Activated naive CD8-positive, alpha-beta T cell treated with anti-CD3 and anti-CD28 coated beads, Interleukin-2, amount 50 U/mL, for 16 hours (primary cell): ENCODE measurements around the gene SNX15.

ENCODE experiments used
- DNase-seq: peaks from one replicate; pipeline ENCODE4 v3.0.0-alpha.2; 2020; ENCODE audit warnings: low read depth, low spot score

Gene SNX15

DNA sequence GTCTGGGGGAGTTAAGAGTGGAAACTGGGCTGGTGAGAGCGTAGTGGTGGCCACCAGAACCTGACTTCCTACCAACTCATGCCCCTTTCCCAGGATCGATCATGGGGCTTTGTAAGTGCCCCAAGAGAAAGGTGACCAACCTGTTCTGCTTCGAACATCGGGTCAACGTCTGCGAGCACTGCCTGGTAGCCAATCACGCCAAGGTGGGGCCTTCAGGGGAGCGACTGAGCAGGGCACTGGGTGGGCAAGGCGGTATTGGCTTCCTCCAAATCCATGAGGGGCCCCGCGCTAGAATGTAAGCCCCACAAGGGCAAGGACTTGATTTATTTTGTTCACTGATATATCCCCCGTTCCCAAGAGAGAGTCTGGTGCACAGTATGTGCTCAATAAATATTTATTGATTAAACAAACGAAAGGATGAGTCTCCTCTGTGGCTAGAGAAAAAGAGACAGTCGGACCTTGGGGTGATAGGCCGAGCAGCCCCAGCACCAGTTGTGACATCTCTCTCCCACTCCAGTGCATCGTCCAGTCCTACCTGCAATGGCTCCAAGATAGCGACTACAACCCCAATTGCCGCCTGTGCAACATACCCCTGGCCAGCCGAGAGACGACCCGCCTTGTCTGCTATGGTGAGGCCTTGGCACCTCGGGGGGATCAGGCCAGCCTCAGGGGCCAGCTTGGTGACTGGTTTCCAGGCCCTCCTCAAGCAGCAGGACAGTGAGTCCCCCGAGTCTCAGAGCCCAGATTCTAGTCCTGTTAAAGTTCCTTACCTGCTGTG lies 57.5 kb downstream of the SNX15 start:
- DNase-seq, result no peak

DNA sequence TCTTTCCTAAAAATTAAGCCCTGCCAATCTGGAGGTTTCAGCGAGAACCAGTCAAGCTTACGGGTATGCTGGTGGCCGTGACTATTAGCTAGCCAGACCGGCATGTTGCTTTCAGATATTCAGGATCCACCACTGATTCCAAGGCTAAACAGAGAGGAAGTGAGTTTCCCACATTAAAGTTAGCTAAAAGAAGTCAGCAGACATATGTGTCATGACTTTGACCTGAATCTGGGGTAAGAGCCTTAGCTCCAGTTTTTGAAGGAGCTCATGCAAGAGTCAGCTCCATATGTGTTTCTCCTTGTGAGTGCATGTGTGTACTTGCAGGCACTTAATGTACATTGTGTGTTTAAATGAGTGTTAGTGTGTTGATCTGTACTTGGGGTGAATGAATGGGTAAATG lies 58.2 kb downstream of the SNX15 start:
- no peak for DNase-seq

DNA sequence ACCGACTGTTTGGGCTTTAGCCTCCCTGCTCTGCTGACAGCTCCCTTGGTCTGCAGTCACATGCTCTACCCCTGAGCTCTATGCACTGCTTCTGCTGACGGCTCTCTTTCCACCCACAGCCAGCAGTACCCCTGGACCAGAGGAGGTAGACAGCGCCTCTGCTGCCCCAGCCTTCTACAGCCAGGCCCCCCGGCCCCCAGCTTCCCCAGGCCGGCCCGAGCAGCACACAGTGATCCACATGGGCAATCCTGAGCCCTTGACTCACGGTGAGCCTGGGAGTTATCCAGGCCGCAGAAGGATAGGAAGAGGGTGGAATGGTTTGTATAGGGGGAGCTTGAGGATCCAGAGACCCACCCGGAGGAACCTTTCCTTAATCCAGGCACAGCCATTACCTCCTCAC lies 59.6 kb downstream of the SNX15 start:
- DNase-seq, result no peak

DNA sequence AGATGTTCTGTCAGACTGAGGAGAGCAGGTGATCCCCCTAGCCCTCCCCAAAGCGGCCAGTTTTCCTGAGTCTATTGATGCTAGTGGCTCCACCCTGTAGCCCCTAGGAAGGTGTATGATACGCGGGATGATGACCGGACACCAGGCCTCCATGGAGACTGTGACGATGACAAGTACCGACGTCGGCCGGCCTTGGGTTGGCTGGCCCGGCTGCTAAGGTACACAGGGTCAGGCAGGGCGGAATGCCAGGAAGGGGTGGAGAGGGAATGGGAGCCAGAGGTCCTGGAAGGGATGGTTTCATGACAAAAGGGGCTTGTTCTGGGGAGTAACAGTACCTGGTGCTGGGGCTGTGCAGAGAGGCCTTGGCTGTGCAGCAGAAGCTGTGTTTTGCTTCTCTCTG lies 60.0 kb downstream of the SNX15 start:
- no peak for DNase-seq

DNA sequence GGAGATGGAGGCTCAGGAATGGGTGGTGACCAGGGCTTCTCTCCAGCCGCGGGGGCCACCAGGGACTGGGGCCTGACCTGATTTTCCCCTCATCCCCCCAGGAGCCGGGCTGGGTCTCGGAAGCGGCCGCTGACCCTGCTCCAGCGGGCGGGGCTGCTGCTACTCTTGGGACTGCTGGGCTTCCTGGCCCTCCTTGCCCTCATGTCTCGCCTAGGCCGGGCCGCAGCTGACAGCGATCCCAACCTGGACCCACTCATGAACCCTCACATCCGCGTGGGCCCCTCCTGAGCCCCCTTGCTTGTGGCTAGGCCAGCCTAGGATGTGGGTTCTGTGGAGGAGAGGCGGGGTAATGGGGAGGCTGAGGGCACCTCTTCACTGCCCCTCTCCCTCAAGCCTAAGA lies 60.6 kb downstream of the SNX15 start:
- no peak for DNase-seq

DNA sequence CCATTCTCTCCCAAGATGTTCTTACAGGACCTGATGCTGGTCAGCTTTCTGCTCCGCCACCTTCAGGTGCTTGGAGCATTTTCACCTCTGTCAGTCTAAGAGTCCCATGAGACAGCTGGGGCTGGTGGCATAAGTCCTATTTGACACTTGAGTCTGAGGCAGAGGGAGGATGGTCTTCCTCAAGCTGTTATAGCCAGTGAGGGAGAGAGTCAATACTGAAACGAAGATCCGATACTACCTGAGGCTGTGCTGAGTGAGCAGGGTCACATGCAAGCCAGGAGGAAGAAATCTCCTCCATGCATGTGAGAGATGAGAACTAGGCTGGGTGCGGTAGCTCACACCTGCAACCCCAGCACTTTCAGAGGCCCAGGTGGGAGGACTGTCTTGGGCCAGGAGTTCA lies 62.4 kb downstream of the SNX15 start:
- no peak for DNase-seq
